Measurements from ENCODE around the gene HOPX.

DNA sequence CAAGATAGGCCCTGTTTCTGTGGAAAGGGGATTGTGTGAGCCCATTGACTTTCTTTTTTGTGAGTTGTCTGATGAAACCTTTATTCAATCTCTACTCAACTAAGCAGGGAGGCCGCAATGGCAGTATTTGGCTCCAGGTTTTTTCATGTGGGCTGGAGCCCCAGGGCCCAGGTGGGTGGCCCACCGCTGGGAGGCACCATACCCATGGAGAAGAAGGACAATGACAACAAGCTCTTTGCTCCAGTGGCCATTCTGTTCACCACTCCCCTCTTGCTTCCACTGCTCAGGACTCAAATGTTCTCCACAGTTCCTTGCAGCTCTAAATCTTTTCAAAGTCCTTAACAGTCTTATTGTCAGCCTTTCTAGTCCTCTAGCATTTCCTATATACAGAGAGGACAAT, 54.1 kb downstream of the HOPX start:
- TF ChIP-seq, protein P1, sequence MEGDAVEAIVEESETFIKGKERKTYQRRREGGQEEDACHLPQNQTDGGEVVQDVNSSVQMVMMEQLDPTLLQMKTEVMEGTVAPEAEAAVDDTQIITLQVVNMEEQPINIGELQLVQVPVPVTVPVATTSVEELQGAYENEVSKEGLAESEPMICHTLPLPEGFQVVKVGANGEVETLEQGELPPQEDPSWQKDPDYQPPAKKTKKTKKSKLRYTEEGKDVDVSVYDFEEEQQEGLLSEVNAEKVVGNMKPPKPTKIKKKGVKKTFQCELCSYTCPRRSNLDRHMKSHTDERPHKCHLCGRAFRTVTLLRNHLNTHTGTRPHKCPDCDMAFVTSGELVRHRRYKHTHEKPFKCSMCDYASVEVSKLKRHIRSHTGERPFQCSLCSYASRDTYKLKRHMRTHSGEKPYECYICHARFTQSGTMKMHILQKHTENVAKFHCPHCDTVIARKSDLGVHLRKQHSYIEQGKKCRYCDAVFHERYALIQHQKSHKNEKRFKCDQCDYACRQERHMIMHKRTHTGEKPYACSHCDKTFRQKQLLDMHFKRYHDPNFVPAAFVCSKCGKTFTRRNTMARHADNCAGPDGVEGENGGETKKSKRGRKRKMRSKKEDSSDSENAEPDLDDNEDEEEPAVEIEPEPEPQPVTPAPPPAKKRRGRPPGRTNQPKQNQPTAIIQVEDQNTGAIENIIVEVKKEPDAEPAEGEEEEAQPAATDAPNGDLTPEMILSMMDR (IDR thresholded peaks at IDR 0.05; ENCODE audit: low read depth, low read length, poor library complexity, severe bottlenecking), result no peak
- TF ChIP-seq EZH2phosphoT487 (IDR thresholded peaks at IDR 0.05; ENCODE audit: borderline replicate concordance, low read length), result no peak
